Measurements from ENCODE around the gene GJA1.

Gene GJA1

DNA sequence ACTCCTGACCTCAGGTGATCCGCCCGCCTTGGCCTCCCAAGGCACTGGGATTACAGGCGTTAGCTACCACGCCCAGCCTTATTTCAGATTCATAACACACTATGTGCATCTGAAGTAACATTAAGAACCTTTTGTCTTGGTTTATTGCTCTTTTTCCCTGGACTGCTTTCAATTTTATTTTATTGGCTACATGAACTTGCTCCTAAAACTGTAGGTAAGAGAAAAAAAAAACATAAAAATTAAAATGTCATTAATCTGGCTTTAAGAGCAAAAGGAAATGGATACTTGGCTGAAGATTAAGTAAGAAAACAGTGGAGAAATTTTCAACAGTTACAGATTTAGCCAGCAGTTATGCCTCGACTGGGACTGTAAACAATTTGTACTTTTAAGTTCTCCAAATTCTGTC lies 62.5 kb downstream of the GJA1 start:
- TF ChIP-seq, protein P1, sequence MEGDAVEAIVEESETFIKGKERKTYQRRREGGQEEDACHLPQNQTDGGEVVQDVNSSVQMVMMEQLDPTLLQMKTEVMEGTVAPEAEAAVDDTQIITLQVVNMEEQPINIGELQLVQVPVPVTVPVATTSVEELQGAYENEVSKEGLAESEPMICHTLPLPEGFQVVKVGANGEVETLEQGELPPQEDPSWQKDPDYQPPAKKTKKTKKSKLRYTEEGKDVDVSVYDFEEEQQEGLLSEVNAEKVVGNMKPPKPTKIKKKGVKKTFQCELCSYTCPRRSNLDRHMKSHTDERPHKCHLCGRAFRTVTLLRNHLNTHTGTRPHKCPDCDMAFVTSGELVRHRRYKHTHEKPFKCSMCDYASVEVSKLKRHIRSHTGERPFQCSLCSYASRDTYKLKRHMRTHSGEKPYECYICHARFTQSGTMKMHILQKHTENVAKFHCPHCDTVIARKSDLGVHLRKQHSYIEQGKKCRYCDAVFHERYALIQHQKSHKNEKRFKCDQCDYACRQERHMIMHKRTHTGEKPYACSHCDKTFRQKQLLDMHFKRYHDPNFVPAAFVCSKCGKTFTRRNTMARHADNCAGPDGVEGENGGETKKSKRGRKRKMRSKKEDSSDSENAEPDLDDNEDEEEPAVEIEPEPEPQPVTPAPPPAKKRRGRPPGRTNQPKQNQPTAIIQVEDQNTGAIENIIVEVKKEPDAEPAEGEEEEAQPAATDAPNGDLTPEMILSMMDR (IDR thresholded peaks at IDR 0.05): no peak
- TF ChIP-seq ZFX (IDR thresholded peaks at IDR 0.05; ENCODE audit: borderline replicate concordance): no peak
- no peak overlapping the region for H3K27ac ChIP-seq

- H3K27ac ChIP-seq: no peak overlapping the region
- TF ChIP-seq ZFX (IDR thresholded peaks at IDR 0.05; ENCODE audit: borderline replicate concordance): no peak
- TF ChIP-seq, protein P1 (IDR thresholded peaks at IDR 0.05): no peak
These were observed 63.2 kb downstream of the GJA1 start for GRCh38 chr6:121498481-121499276.
